ENCODE results near the gene TMEM45A. TPM values are rescaled to one million over a fixed set of nuclear protein-coding genes. Genes with fewer than 3 reads are reported as not detected.
"Not testable (repeated sequence)": the region's sequence is repeated elsewhere in the genome, so short reads cannot be mapped to it uniquely, and the experiment has no call there.

Gene TMEM45A
- total RNA-seq, 1 experiment from 2014 or later, result 0.11 TPM

DNA sequence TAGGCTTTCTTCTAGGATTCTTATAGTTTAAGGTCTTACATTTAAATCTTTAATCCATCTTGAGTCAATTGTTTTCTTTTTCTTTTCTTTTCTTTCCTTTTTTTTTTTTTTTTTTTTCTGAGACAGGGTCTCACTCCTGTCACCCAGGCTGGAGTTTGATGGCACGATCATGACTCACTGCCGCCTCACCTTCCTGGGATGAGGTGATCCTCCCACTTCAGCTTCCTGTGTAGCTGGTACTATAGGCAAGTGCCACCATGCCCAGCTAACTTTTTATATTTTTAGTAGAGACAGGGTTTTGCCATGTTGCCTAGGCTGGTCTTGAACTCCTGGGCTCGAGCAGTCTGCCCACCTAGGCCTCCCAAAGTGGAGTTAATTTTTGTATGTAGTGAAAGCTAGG lies 49.0 kb downstream of the TMEM45A start:
- H3K79me2 ChIP-seq (ENCODE audit: low read length); H3K4me3 ChIP-seq (ENCODE audit: low read length); H2AFZ ChIP-seq (ENCODE audit: low read length); DNase-seq; H3K4me2 ChIP-seq (ENCODE audit: low read depth, low read length, poor library complexity, severe bottlenecking); H3K9me2 ChIP-seq (replicated peaks; ENCODE audit: insufficient read depth, low read length); H4K20me1 ChIP-seq (ENCODE audit: insufficient read depth, low read depth, low read length); H3K9ac ChIP-seq (ENCODE audit: low read length); H3K4me1 ChIP-seq (ENCODE audit: low read length); H3K9me3 ChIP-seq (ENCODE audit: low read length); H3K36me3 ChIP-seq (ENCODE audit: insufficient read depth, low read length); H3K27ac ChIP-seq (ENCODE audit: low read length); H3K27me3 ChIP-seq (ENCODE audit: low read length): not testable (repeated sequence)

DNA sequence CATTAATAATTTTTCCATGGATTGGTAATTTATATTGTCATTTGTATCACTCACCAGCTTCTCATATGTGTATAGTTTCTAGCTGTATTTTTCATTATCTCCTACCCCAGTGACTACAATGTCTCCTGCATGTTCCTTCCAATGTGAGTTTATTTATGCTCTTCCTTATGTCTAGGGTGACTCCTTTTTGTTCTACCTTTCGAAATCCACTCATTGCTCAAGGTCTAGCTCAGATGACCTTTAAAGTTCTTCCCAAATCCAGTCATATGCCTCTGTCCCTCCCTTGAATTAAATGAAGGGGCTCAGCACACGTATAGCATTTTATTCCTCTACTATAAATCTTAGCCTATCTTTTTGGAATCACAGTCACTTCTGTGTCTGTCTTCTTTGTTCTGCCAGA lies 53.0 kb downstream of the TMEM45A start:
- Histone ChIP-seq H3K4me2 (ENCODE audit: low read depth, low read length, poor library complexity, severe bottlenecking) (no peak overlapping the region), H3K79me2 (ENCODE audit: low read length) (no peaks in the 10 kb centered on the region), H3K36me3 (ENCODE audit: insufficient read depth, low read length) (no peaks in the 10 kb centered on the region), H3K9me2 (replicated peaks; ENCODE audit: insufficient read depth, low read length) (no peaks in the 10 kb centered on the region), H3K4me3 (ENCODE audit: low read length) (no peak overlapping the region), H3K27me3 (ENCODE audit: low read length) (no peaks in the 10 kb centered on the region), H3K27ac (ENCODE audit: low read length) (no peak overlapping the region), H3K4me1 (ENCODE audit: low read length) (peaks cover 11% of the 10 kb centered on the region), H3K9me3 (ENCODE audit: low read length) (no peaks in the 10 kb centered on the region), H3K9ac (ENCODE audit: low read length) (no peak overlapping the region), H4K20me1 (ENCODE audit: insufficient read depth, low read depth, low read length) (no peaks in the 10 kb centered on the region), H2AFZ (ENCODE audit: low read length) (no peak overlapping the region)
- DNase-seq, result no peak

- Histone ChIP-seq H3K4me1 (ENCODE audit: low read length) (peaks cover 11% of the 10 kb centered on the region), H3K27ac (ENCODE audit: low read length) (no peak overlapping the region), H2AFZ (ENCODE audit: low read length) (no peak overlapping the region), H3K27me3 (ENCODE audit: low read length) (no peaks in the 10 kb centered on the region), H3K4me3 (ENCODE audit: low read length) (no peak overlapping the region), H4K20me1 (ENCODE audit: insufficient read depth, low read depth, low read length) (no peaks in the 10 kb centered on the region), H3K79me2 (ENCODE audit: low read length) (no peaks in the 10 kb centered on the region), H3K9ac (ENCODE audit: low read length) (no peak overlapping the region), H3K9me2 (replicated peaks; ENCODE audit: insufficient read depth, low read length) (no peaks in the 10 kb centered on the region), H3K36me3 (ENCODE audit: insufficient read depth, low read length) (no peaks in the 10 kb centered on the region), H3K9me3 (ENCODE audit: low read length) (no peaks in the 10 kb centered on the region), H3K4me2 (ENCODE audit: low read depth, low read length, poor library complexity, severe bottlenecking) (no peak overlapping the region)
- no peak for DNase-seq
Observed at GRCh38 chr3:100546020-100546744, 53.8 kb downstream of the TMEM45A start.

GRCh38 chr3:100548053-100548452 lies 55.6 kb downstream of the TMEM45A start:
- H3K79me2 ChIP-seq (ENCODE audit: low read length), result no peaks in the 10 kb centered on the region
- H3K27me3 ChIP-seq (ENCODE audit: low read length), result no peaks in the 10 kb centered on the region
- H3K9me2 ChIP-seq (replicated peaks; ENCODE audit: insufficient read depth, low read length), result no peaks in the 10 kb centered on the region
- H3K4me2 ChIP-seq (ENCODE audit: low read depth, low read length, poor library complexity, severe bottlenecking), result no peak overlapping the region
- no peak overlapping the region for H2AFZ ChIP-seq (ENCODE audit: low read length)
- no peak overlapping the region for H3K4me3 ChIP-seq (ENCODE audit: low read length)
- no peaks in the 10 kb centered on the region for H3K36me3 ChIP-seq (ENCODE audit: insufficient read depth, low read length)
- no peak overlapping the region for H3K27ac ChIP-seq (ENCODE audit: low read length)
- no peak for DNase-seq
- H3K9ac ChIP-seq (ENCODE audit: low read length), result no peak overlapping the region
- no peaks in the 10 kb centered on the region for H4K20me1 ChIP-seq (ENCODE audit: insufficient read depth, low read depth, low read length)
- H3K9me3 ChIP-seq (ENCODE audit: low read length), result no peaks in the 10 kb centered on the region
- H3K4me1 ChIP-seq (ENCODE audit: low read length), result peaks cover 11% of the 10 kb centered on the region

GRCh38 chr3:100553618-100554372 lies 61.4 kb downstream of the TMEM45A start:
- Histone ChIP-seq H4K20me1 (ENCODE audit: insufficient read depth, low read depth, low read length) (no peaks in the 10 kb centered on the region), H3K9me3 (ENCODE audit: low read length) (no peaks in the 10 kb centered on the region), H3K9me2 (replicated peaks; ENCODE audit: insufficient read depth, low read length) (no peaks in the 10 kb centered on the region), H2AFZ (ENCODE audit: low read length) (no peak overlapping the region), H3K27ac (ENCODE audit: low read length) (no peak overlapping the region), H3K4me3 (ENCODE audit: low read length) (no peak overlapping the region), H3K79me2 (ENCODE audit: low read length) (no peaks in the 10 kb centered on the region), H3K4me2 (ENCODE audit: low read depth, low read length, poor library complexity, severe bottlenecking) (no peak overlapping the region), H3K27me3 (ENCODE audit: low read length) (no peaks in the 10 kb centered on the region), H3K36me3 (ENCODE audit: insufficient read depth, low read length) (no peaks in the 10 kb centered on the region), H3K9ac (ENCODE audit: low read length) (no peak overlapping the region), H3K4me1 (ENCODE audit: low read length) (no peaks in the 10 kb centered on the region)
- no peak for DNase-seq

DNA sequence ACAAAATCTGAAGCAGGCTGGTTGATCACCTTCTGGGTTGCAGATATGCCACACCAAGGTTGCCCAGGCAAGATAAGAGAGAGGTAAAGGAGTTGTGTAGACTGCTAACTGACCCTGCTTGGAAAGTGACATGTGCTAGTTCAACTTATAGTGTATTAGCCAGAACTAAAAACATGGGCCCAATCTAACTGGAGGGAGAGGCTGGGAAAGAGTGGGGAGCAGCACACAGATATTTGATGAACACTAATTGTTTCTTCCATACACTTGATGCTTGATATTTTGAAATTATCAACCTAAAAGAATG lies 61.9 kb downstream of the TMEM45A start:
- Histone ChIP-seq H3K27ac (ENCODE audit: low read length) (no peak overlapping the region), H3K9ac (ENCODE audit: low read length) (no peak overlapping the region), H3K4me2 (ENCODE audit: low read depth, low read length, poor library complexity, severe bottlenecking) (no peak overlapping the region), H3K4me1 (ENCODE audit: low read length) (no peaks in the 10 kb centered on the region), H3K36me3 (ENCODE audit: insufficient read depth, low read length) (no peaks in the 10 kb centered on the region), H3K9me3 (ENCODE audit: low read length) (no peaks in the 10 kb centered on the region), H3K79me2 (ENCODE audit: low read length) (no peaks in the 10 kb centered on the region), H3K27me3 (ENCODE audit: low read length) (no peaks in the 10 kb centered on the region), H4K20me1 (ENCODE audit: insufficient read depth, low read depth, low read length) (no peaks in the 10 kb centered on the region), H3K4me3 (ENCODE audit: low read length) (no peak overlapping the region), H2AFZ (ENCODE audit: low read length) (no peak overlapping the region), H3K9me2 (replicated peaks; ENCODE audit: insufficient read depth, low read length) (no peaks in the 10 kb centered on the region)
- no peak for DNase-seq

DNA sequence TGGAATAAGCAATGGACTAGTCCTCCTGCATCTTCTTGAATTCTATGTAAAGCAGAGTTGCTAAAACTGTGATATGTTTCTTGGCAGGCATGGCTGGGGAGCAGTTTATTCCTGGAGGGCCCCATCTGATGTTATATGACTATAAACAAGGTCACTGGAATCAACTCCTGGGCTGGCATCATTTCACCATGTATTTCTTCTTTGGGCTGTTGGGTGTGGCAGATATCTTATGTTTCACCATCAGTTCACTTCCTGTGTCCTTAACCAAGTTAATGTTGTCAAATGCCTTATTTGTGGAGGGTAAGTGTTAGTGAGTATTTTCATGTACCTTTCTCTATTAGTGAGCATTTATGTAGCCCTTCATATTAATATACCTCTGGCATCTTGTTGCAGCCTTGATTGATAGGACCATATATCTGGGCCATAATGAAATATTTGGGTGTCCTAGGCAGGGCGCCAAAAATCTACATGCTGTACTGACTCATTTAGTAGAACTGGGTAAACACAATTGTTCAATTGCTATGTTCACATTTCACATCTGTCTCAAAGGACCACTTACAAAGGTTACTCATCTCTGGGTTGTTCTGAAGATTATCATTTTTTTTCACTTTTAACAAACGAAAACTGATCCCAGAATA lies 64.4 kb downstream of the TMEM45A start:
- no peaks in the 10 kb centered on the region for H3K27me3 ChIP-seq (ENCODE audit: low read length)
- no peak overlapping the region for H3K27ac ChIP-seq (ENCODE audit: low read length)
- H3K9me3 ChIP-seq (ENCODE audit: low read length), result no peaks in the 10 kb centered on the region
- no peak for DNase-seq
- H3K4me1 ChIP-seq (ENCODE audit: low read length), result no peaks in the 10 kb centered on the region
- no peaks in the 10 kb centered on the region for H3K36me3 ChIP-seq (ENCODE audit: insufficient read depth, low read length)
- H4K20me1 ChIP-seq (ENCODE audit: insufficient read depth, low read depth, low read length), result no peaks in the 10 kb centered on the region
- H3K4me3 ChIP-seq (ENCODE audit: low read length), result no peak overlapping the region
- H2AFZ ChIP-seq (ENCODE audit: low read length), result no peak overlapping the region
- H3K9me2 ChIP-seq (replicated peaks; ENCODE audit: insufficient read depth, low read length), result no peaks in the 10 kb centered on the region
- H3K9ac ChIP-seq (ENCODE audit: low read length), result no peak overlapping the region
- H3K4me2 ChIP-seq (ENCODE audit: low read depth, low read length, poor library complexity, severe bottlenecking), result no peak overlapping the region
- H3K79me2 ChIP-seq (ENCODE audit: low read length), result no peaks in the 10 kb centered on the region

DNA sequence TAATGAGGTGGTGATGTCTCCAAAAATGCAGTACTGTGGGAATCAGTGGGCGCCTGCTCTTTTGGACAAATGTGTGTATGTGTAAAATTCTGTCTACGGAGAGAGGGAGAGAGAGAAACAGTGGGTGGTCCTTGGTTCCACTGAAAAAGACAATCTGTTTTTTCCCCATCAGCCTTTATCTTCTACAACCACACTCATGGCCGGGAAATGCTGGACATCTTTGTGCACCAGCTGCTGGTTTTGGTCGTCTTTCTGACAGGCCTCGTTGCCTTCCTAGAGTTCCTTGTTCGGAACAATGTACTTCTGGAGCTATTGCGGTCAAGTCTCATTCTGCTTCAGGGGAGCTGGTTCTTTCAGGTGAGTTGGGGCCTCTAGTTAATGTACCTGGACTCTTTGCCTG lies 65.8 kb downstream of the TMEM45A start:
- Histone ChIP-seq H3K9me2 (replicated peaks; ENCODE audit: insufficient read depth, low read length) (no peaks in the 10 kb centered on the region), H3K9me3 (ENCODE audit: low read length) (no peaks in the 10 kb centered on the region), H3K27me3 (ENCODE audit: low read length) (no peaks in the 10 kb centered on the region), H2AFZ (ENCODE audit: low read length) (no peak overlapping the region), H3K4me1 (ENCODE audit: low read length) (no peaks in the 10 kb centered on the region), H4K20me1 (ENCODE audit: insufficient read depth, low read depth, low read length) (no peaks in the 10 kb centered on the region), H3K36me3 (ENCODE audit: insufficient read depth, low read length) (no peaks in the 10 kb centered on the region), H3K9ac (ENCODE audit: low read length) (no peak overlapping the region), H3K4me2 (ENCODE audit: low read depth, low read length, poor library complexity, severe bottlenecking) (no peak overlapping the region), H3K79me2 (ENCODE audit: low read length) (no peaks in the 10 kb centered on the region), H3K27ac (ENCODE audit: low read length) (no peak overlapping the region), H3K4me3 (ENCODE audit: low read length) (no peak overlapping the region)
- DNase-seq, result no peak

All from Karpas-422 (cell line).